Measurements from ENCODE around the gene DNAJC17.

The DNAJC17 gene

DNA sequence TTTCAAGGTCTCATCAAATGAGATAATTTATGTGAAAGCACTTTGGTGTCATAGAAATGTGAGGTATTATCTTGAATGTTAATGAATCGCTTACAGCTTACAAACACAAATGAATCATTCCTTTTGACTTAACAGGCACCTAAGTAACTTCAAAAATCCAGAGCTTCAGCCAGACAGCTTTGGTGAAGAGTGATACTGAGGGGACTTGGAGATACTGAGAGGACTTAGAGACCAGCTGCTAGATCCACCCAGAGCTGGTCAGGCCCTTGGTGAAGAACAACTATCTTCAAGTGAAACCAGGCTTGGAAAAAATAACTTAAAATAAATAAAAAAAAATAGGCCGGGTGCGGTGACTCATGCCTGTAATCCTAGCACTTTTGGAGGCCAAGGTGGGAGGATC is 16.6 kb downstream of the DNAJC17 start:
- H4K91ac ChIP-seq (ENCODE audit: low read depth, low read length, poor library complexity): no peak overlapping the region
- no peaks in the 10 kb centered on the region for H3K27me3 ChIP-seq (ENCODE audit: control insufficient read depth in 3 of 3, insufficient read depth in 3 of 3, low read depth in 1 of 3, low read length in 3 of 3)
- H3K36me3 ChIP-seq (replicated peaks in 1 of 2; ENCODE audit: control insufficient read depth in 2 of 2, insufficient read depth in 2 of 2, low read length in 2 of 2): peaks cover 0 to 12% of the 10 kb centered on the region in 2 donors
- no peak overlapping the region for H3K4me3 ChIP-seq (ENCODE audit: low read length in 2 of 2)
- no peak overlapping the region for H3K27ac ChIP-seq (replicated peaks; ENCODE audit: low read length)
- no peak overlapping the region for H3K18ac ChIP-seq (ENCODE audit: low read length)
- H2BK5ac ChIP-seq (ENCODE audit: low read length): no peak overlapping the region
- H3K4me1 ChIP-seq (ENCODE audit: control insufficient read depth in 2 of 2, insufficient read depth in 1 of 2, low read depth in 1 of 2, low read length in 2 of 2): peaks cover 0 to 2% of the 10 kb centered on the region in 2 donors
- no peak overlapping the region for H2AFZ ChIP-seq (ENCODE audit: low read length)
- no peak overlapping the region for H2BK12ac ChIP-seq (ENCODE audit: low read length)
- H4K8ac ChIP-seq (ENCODE audit: low read depth, low read length): no peak overlapping the region
- no peak overlapping the region for H3K9ac ChIP-seq (ENCODE audit: low read depth, low read length, poor library complexity)
- no peak overlapping the region for H3K23ac ChIP-seq (ENCODE audit: low read depth, low read length, poor library complexity)
- DNase-seq (ENCODE audit: low spot score): no peak
- H2BK15ac ChIP-seq (ENCODE audit: low read length): no peak overlapping the region
- peaks cover 1% of the 10 kb centered on the region for H3K79me1 ChIP-seq (ENCODE audit: low read depth, low read length)
- H3K9me3 ChIP-seq (replicated peaks in 1 of 2; ENCODE audit: control insufficient read depth in 2 of 2, insufficient read depth in 1 of 2, low read depth in 1 of 2, low read length in 2 of 2): no peaks in the 10 kb centered on the region
- no peak overlapping the region for H2AK5ac ChIP-seq (ENCODE audit: low read depth, low read length)
- no peak overlapping the region for H3K4ac ChIP-seq (ENCODE audit: low read length)
- H3K4me2 ChIP-seq (ENCODE audit: insufficient read depth, low read length, poor library complexity, severe bottlenecking): no peak overlapping the region
- H2BK120ac ChIP-seq (ENCODE audit: low read depth, low read length): no peak overlapping the region
- no peak overlapping the region for H3K14ac ChIP-seq (ENCODE audit: low read length)
- no CpG with 5 or more reads among the region's 3 CpGs for WGBS, 2 donors (ENCODE audit: extremely low coverage in 2 of 2, insufficient read length in 2 of 2, insufficient replicate concordance in 1 of 2)

GRCh38 chr15:40789999-40790398 is 17.3 kb downstream of the DNAJC17 start:
- Histone ChIP-seq H3K18ac (ENCODE audit: low read length) (no peak overlapping the region), H2AFZ (ENCODE audit: low read length) (no peak overlapping the region), H3K27me3 (ENCODE audit: control insufficient read depth in 3 of 3, insufficient read depth in 3 of 3, low read depth in 1 of 3, low read length in 3 of 3) (no peaks in the 10 kb centered on the region), H2BK15ac (ENCODE audit: low read length) (no peak overlapping the region), H2BK5ac (ENCODE audit: low read length) (no peak overlapping the region), H3K27ac (replicated peaks; ENCODE audit: low read length) (no peak overlapping the region), H2BK120ac (ENCODE audit: low read depth, low read length) (no peak overlapping the region), H3K9me3 (replicated peaks in 1 of 2; ENCODE audit: control insufficient read depth in 2 of 2, insufficient read depth in 1 of 2, low read depth in 1 of 2, low read length in 2 of 2) (no peaks in the 10 kb centered on the region), H3K4me1 (ENCODE audit: control insufficient read depth in 2 of 2, insufficient read depth in 1 of 2, low read depth in 1 of 2, low read length in 2 of 2) (peaks cover 0 to 2% of the 10 kb centered on the region in 2 donors), H2AK5ac (ENCODE audit: low read depth, low read length) (no peak overlapping the region), H3K4me2 (ENCODE audit: insufficient read depth, low read length, poor library complexity, severe bottlenecking) (no peak overlapping the region), H4K91ac (ENCODE audit: low read depth, low read length, poor library complexity) (no peak overlapping the region), H3K4ac (ENCODE audit: low read length) (no peak overlapping the region), H3K9ac (ENCODE audit: low read depth, low read length, poor library complexity) (no peak overlapping the region), H3K36me3 (replicated peaks in 1 of 2; ENCODE audit: control insufficient read depth in 2 of 2, insufficient read depth in 2 of 2, low read length in 2 of 2) (peaks cover 0 to 12% of the 10 kb centered on the region in 2 donors), H3K79me1 (ENCODE audit: low read depth, low read length) (peaks cover 1% of the 10 kb centered on the region), H4K8ac (ENCODE audit: low read depth, low read length) (no peak overlapping the region), H3K23ac (ENCODE audit: low read depth, low read length, poor library complexity) (no peak overlapping the region), H3K14ac (ENCODE audit: low read length) (no peak overlapping the region), H3K4me3 (ENCODE audit: low read length in 2 of 2) (no peak overlapping the region), H2BK12ac (ENCODE audit: low read length) (no peak overlapping the region)
- no CpG with 5 or more reads among the region's 8 CpGs for WGBS, 2 donors (ENCODE audit: extremely low coverage in 2 of 2, insufficient read length in 2 of 2, insufficient replicate concordance in 1 of 2)
- DNase-seq (ENCODE audit: low spot score): no peak

GRCh38 chr15:40789119-40789518 is 18.2 kb downstream of the DNAJC17 start:
- WGBS, 2 donors (ENCODE audit: extremely low coverage in 2 of 2, insufficient read length in 2 of 2, insufficient replicate concordance in 1 of 2): no CpG with 5 or more reads among the region's 5 CpGs
- H3K4me2 ChIP-seq (ENCODE audit: insufficient read depth, low read length, poor library complexity, severe bottlenecking): no peak overlapping the region
- H2AK5ac ChIP-seq (ENCODE audit: low read depth, low read length): peak overlapping the region; percentile 13
- H2AFZ ChIP-seq (ENCODE audit: low read length): no peak overlapping the region
- no peak overlapping the region for H2BK120ac ChIP-seq (ENCODE audit: low read depth, low read length)
- no peak overlapping the region for H2BK5ac ChIP-seq (ENCODE audit: low read length)
- H3K4me1 ChIP-seq (ENCODE audit: control insufficient read depth in 2 of 2, insufficient read depth in 1 of 2, low read depth in 1 of 2, low read length in 2 of 2): peaks cover 0 to 2% of the 10 kb centered on the region in 2 donors
- H3K4me3 ChIP-seq (ENCODE audit: low read length in 2 of 2): no peak overlapping the region
- H3K27me3 ChIP-seq (ENCODE audit: control insufficient read depth in 3 of 3, insufficient read depth in 3 of 3, low read depth in 1 of 3, low read length in 3 of 3): no peaks in the 10 kb centered on the region
- H4K8ac ChIP-seq (ENCODE audit: low read depth, low read length): no peak overlapping the region
- no peak overlapping the region for H2BK12ac ChIP-seq (ENCODE audit: low read length)
- no peak overlapping the region for H3K18ac ChIP-seq (ENCODE audit: low read length)
- peaks cover 1% of the 10 kb centered on the region for H3K79me1 ChIP-seq (ENCODE audit: low read depth, low read length)
- no peak overlapping the region for H3K27ac ChIP-seq (replicated peaks; ENCODE audit: low read length)
- H3K4ac ChIP-seq (ENCODE audit: low read length): no peak overlapping the region
- DNase-seq (ENCODE audit: low spot score): no peak
- H2BK15ac ChIP-seq (ENCODE audit: low read length): no peak overlapping the region
- H3K36me3 ChIP-seq (replicated peaks in 1 of 2; ENCODE audit: control insufficient read depth in 2 of 2, insufficient read depth in 2 of 2, low read length in 2 of 2): peaks cover 0 to 12% of the 10 kb centered on the region in 2 donors
- no peak overlapping the region for H3K23ac ChIP-seq (ENCODE audit: low read depth, low read length, poor library complexity)
- H3K14ac ChIP-seq (ENCODE audit: low read length): no peak overlapping the region
- H4K91ac ChIP-seq (ENCODE audit: low read depth, low read length, poor library complexity): no peak overlapping the region
- H3K9ac ChIP-seq (ENCODE audit: low read depth, low read length, poor library complexity): no peak overlapping the region
- no peaks in the 10 kb centered on the region for H3K9me3 ChIP-seq (replicated peaks in 1 of 2; ENCODE audit: control insufficient read depth in 2 of 2, insufficient read depth in 1 of 2, low read depth in 1 of 2, low read length in 2 of 2)

- H4K8ac ChIP-seq (ENCODE audit: low read depth, low read length): no peak overlapping the region
- no peak overlapping the region for H2BK120ac ChIP-seq (ENCODE audit: low read depth, low read length)
- no peaks in the 10 kb centered on the region for H3K9me3 ChIP-seq (replicated peaks in 1 of 2; ENCODE audit: control insufficient read depth in 2 of 2, insufficient read depth in 1 of 2, low read depth in 1 of 2, low read length in 2 of 2)
- H3K79me1 ChIP-seq (ENCODE audit: low read depth, low read length): peaks cover 1% of the 10 kb centered on the region
- H2BK5ac ChIP-seq (ENCODE audit: low read length): no peak overlapping the region
- no peak overlapping the region for H3K18ac ChIP-seq (ENCODE audit: low read length)
- H3K9ac ChIP-seq (ENCODE audit: low read depth, low read length, poor library complexity): peak overlapping the region; percentile 50
- no peak overlapping the region for H2AK5ac ChIP-seq (ENCODE audit: low read depth, low read length)
- no peak overlapping the region for H2BK12ac ChIP-seq (ENCODE audit: low read length)
- H3K27me3 ChIP-seq (ENCODE audit: control insufficient read depth in 3 of 3, insufficient read depth in 3 of 3, low read depth in 1 of 3, low read length in 3 of 3): no peaks in the 10 kb centered on the region
- no peak overlapping the region for H2AFZ ChIP-seq (ENCODE audit: low read length)
- DNase-seq (ENCODE audit: low spot score): no peak
- H3K27ac ChIP-seq (replicated peaks; ENCODE audit: low read length): no peak overlapping the region
- WGBS, 2 donors (ENCODE audit: extremely low coverage in 2 of 2, insufficient read length in 2 of 2, insufficient replicate concordance in 1 of 2): no CpG with 5 or more reads among the region's 6 CpGs
- H3K4me1 ChIP-seq (ENCODE audit: control insufficient read depth in 2 of 2, insufficient read depth in 1 of 2, low read depth in 1 of 2, low read length in 2 of 2): peaks cover 0 to 2% of the 10 kb centered on the region in 2 donors
- H4K91ac ChIP-seq (ENCODE audit: low read depth, low read length, poor library complexity): no peak overlapping the region
- H3K4me3 ChIP-seq (ENCODE audit: low read length in 2 of 2): no peak overlapping the region
- peaks cover 0 to 12% of the 10 kb centered on the region in 2 donors for H3K36me3 ChIP-seq (replicated peaks in 1 of 2; ENCODE audit: control insufficient read depth in 2 of 2, insufficient read depth in 2 of 2, low read length in 2 of 2)
- H2BK15ac ChIP-seq (ENCODE audit: low read length): no peak overlapping the region
- H3K4ac ChIP-seq (ENCODE audit: low read length): no peak overlapping the region
- H3K14ac ChIP-seq (ENCODE audit: low read length): no peak overlapping the region
- H3K23ac ChIP-seq (ENCODE audit: low read depth, low read length, poor library complexity): no peak overlapping the region
- H3K4me2 ChIP-seq (ENCODE audit: insufficient read depth, low read length, poor library complexity, severe bottlenecking): no peak overlapping the region
These were observed 19.3 kb downstream of the DNAJC17 start for GRCh38 chr15:40787991-40788390.

Measured in neuronal stem cell (in vitro differentiated cells).